Nephron (organoid): ENCODE measurements around the gene LHX2.
"Not testable (repeated sequence)": the region's sequence is repeated elsewhere in the genome, so short reads cannot be mapped to it uniquely, and the experiment has no call there.

Experiments used
- H3K27ac Mint-ChIP-seq, 3 experiments: 2 replicates each; pipeline ENCODE4 v1.8.0; 2020; ENCODE audit warnings: mixed read lengths in 3 of 3, mild to moderate bottlenecking in 2 of 3, moderate library complexity in 1 of 3
- H3K27me3 Mint-ChIP-seq: 2 replicates; pipeline ENCODE4 v1.8.0; 2021; ENCODE audit warnings: low read depth, mild to moderate bottlenecking, moderate library complexity, mixed read lengths
- H3K36me3 Mint-ChIP-seq: 2 replicates; pipeline ENCODE4 v1.8.0; 2020; ENCODE audit warnings: low read depth, mixed read lengths
- H3K4me1 Mint-ChIP-seq: 2 replicates; pipeline ENCODE4 v1.8.0; 2020; ENCODE audit warnings: mixed read lengths
- H3K4me3 Mint-ChIP-seq, 3 experiments: 2 replicates each; pipeline ENCODE4 v1.8.0; 2020; ENCODE audit warnings: mild to moderate bottlenecking in 3 of 3, mixed read lengths in 3 of 3, moderate library complexity in 2 of 3
- H3K9me3 Mint-ChIP-seq: 2 replicates; pipeline ENCODE4 v1.8.0; 2020; ENCODE audit warnings: mixed read lengths
- TF ChIP-seq, protein P1 (sequence below), 3 experiments: fragments of 200-600 bp; sonication (generic); IDR thresholded peaks; one replicate each; pipeline ENCODE4 v1.5.0; 2021; ENCODE audit warnings: antibody characterized with exemption in 3 of 3; ENCODE audit not compliant: unreplicated experiment in 3 of 3

Gene LHX2

DNA sequence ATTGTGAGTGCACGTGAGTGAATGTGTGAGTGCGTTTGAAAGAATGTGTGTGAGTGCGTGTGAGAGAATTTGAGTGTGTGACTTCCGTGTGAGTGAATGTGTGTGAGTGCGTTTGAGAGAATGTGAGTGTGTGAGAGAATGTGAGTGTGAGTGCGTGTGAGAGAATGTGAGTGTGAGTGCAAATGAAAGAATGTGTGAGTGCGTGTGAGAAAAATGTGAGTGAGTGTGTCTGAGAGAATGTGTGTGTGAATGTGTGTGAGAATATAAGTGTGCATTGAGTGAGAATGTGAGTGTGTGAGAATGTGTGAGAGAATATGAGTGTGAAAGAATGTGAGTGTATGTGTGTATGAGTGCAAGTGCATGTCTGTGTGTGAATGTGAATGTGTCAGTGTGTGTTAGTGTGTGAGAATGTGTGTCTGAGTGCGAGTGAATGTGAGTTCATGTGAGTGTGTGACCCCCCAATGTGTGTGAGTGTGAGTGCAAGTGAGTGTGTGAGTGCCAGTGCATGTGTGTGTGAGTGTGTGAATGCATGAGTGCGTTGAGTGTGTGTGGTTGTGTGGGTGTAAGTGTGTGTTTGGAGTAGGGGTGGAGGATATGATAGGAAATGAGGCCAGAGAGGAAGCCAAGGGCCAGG lies 37.9 kb upstream of the LHX2 start:
- Mint-ChIP-seq H3K27me3 (peaks cover 10% of the 10 kb centered on the region), H3K27ac (no peak overlapping the region), H3K36me3 (no peaks in the 10 kb centered on the region), H3K9me3 (no peaks in the 10 kb centered on the region), H3K4me1 (no peaks in the 10 kb centered on the region), H3K4me3 (no peak overlapping the region)
- TF ChIP-seq, protein P1, sequence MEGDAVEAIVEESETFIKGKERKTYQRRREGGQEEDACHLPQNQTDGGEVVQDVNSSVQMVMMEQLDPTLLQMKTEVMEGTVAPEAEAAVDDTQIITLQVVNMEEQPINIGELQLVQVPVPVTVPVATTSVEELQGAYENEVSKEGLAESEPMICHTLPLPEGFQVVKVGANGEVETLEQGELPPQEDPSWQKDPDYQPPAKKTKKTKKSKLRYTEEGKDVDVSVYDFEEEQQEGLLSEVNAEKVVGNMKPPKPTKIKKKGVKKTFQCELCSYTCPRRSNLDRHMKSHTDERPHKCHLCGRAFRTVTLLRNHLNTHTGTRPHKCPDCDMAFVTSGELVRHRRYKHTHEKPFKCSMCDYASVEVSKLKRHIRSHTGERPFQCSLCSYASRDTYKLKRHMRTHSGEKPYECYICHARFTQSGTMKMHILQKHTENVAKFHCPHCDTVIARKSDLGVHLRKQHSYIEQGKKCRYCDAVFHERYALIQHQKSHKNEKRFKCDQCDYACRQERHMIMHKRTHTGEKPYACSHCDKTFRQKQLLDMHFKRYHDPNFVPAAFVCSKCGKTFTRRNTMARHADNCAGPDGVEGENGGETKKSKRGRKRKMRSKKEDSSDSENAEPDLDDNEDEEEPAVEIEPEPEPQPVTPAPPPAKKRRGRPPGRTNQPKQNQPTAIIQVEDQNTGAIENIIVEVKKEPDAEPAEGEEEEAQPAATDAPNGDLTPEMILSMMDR (IDR thresholded peaks at IDR 0.05; ENCODE audit: unreplicated experiment in 3 of 3) = no peak

- TF ChIP-seq, protein P1 (IDR thresholded peaks at IDR 0.05; ENCODE audit: unreplicated experiment in 3 of 3) = no peak
- Mint-ChIP-seq H3K4me3 (no peak overlapping the region), H3K36me3 (no peaks in the 10 kb centered on the region), H3K27ac (no peak overlapping the region), H3K27me3 (peaks cover 18% of the 10 kb centered on the region), H3K4me1 (no peaks in the 10 kb centered on the region), H3K9me3 (no peaks in the 10 kb centered on the region)
These were observed 37.1 kb upstream of the LHX2 start for GRCh38 chr9:123974471-123974870.

- H3K4me1 Mint-ChIP-seq = no peaks in the 10 kb centered on the region
- peaks cover 28% of the 10 kb centered on the region for H3K27me3 Mint-ChIP-seq
- TF ChIP-seq, protein P1 (IDR thresholded peaks at IDR 0.05; ENCODE audit: unreplicated experiment in 3 of 3) = no peak
- no peak overlapping the region for H3K4me3 Mint-ChIP-seq
- no peaks in the 10 kb centered on the region for H3K9me3 Mint-ChIP-seq
- H3K36me3 Mint-ChIP-seq = no peaks in the 10 kb centered on the region
- H3K27ac Mint-ChIP-seq = no peak overlapping the region
These were observed 35.7 kb upstream of the LHX2 start for GRCh38 chr9:123975871-123976270.

- not testable (repeated sequence) for H3K27ac Mint-ChIP-seq, H3K36me3 Mint-ChIP-seq, H3K4me3 Mint-ChIP-seq, H3K4me1 Mint-ChIP-seq, H3K9me3 Mint-ChIP-seq
- H3K27me3 Mint-ChIP-seq = peaks cover 35% of the 10 kb centered on the region
These were observed 35.0 kb upstream of the LHX2 start for GRCh38 chr9:123976579-123976978.

DNA sequence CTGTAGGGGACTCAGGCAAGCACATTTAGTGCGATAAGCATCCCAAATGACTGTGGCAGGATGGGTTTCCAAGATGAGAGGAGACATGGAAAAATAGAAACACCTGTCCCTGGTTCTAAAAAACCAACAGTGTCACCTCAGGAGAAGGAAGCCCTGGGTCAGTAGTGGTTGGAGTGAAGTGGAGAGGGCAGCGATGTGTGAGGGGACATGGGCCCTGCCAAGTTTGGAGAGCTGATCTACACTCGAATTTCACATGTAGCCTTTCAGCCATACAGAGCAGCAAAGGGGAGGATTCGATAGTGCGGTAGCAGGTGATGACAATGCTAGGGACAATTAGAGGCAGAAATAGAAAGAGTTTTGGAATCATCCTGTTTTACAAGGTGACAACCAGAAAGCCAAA lies 32.6 kb upstream of the LHX2 start:
- H3K27me3 Mint-ChIP-seq = peaks cover 59% of the 10 kb centered on the region
- no peaks in the 10 kb centered on the region for H3K36me3 Mint-ChIP-seq
- no peaks in the 10 kb centered on the region for H3K4me1 Mint-ChIP-seq
- H3K9me3 Mint-ChIP-seq = no peaks in the 10 kb centered on the region
- no peak overlapping the region for H3K27ac Mint-ChIP-seq
- TF ChIP-seq, protein P1 (IDR thresholded peaks at IDR 0.05; ENCODE audit: unreplicated experiment in 3 of 3) = no peak
- no peak overlapping the region for H3K4me3 Mint-ChIP-seq

GRCh38 chr9:123982535-123982934 lies 29.0 kb upstream of the LHX2 start:
- TF ChIP-seq, protein P1 (IDR thresholded peaks at IDR 0.05; ENCODE audit: unreplicated experiment in 3 of 3) = no peak
- Mint-ChIP-seq H3K27me3 (peaks cover 74% of the 10 kb centered on the region), H3K4me3 (no peak overlapping the region), H3K36me3 (no peaks in the 10 kb centered on the region), H3K4me1 (no peaks in the 10 kb centered on the region), H3K27ac (no peak overlapping the region), H3K9me3 (no peaks in the 10 kb centered on the region)
